Measurements from ENCODE around the gene EBLN2.

The EBLN2 gene

DNA sequence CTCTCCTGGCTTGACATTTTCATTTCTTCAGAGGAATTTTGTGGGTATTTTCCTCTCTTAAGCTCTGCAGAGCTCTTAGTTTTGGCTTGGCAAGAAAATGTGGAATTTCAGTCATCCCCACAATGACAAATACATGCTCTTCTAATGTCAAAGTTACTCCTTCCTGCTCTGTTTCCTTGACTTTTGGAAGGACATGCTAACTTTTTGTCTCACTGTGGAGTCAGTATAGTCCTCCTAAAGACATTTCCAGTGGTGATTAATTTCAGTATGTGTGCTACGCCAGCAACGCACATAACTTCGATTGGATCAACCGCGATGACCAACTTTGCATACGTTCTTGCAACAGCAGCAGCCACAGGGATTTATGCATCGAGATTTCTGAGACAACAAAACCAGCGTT lies 13.3 kb downstream of the EBLN2 start:
- no peak for TF ChIP-seq CTCF (IDR thresholded peaks at IDR 0.05)

DNA sequence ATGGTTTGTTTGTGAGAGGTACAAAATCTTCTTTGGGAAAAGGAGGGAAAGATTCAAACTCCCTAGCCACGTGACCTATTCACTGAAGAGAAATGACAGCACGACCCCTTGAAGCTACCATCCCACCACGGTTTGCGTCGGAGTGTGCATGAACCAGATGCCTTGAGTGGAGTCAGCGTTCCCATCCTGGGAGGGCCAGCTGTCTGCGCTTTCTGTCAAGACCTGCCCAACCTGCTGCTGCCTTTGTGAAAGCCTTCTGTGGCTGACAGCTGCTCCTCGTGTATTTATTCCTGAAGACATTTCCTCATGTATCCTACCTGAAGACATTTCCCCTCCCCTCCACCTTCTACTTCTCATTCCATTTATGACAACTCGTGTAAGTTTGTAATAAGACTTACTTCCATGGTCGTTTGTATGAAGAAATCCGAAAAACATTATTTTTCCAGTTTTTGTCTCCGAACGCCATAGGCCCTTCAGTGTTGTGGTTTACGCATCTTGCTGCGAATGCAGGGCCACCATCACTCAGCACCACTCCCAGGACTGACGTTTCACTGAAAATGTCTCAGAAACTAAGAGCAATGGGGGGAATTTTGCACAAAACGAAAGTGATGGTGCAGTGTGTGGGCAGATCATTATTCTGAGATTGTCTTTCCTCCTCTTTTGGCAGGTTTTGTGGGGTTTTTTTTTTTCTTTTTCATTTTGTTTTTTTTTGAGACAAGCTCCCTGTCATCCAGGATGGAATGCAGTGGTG lies 18.9 kb downstream of the EBLN2 start:
- no peak for TF ChIP-seq CTCF (IDR thresholded peaks at IDR 0.05)

DNA sequence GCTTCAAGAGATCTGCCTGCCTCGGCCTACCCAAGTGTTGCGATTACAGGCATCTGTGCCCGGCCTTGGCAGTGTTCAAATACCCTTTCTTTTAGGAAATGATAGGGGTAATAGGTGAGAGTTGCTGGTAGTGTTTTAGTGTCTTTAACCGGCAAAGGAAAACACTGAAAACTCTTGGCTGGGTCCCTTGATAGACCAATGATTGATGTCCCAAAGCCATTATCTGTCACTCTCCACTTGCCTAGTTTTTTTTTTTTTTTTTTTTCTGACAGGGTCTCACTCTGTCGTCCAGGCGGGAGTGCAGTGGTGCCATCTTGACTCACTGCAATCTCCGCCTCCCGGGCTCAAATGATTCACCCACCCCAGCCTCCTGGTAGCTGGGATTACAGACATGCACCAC lies 19.7 kb downstream of the EBLN2 start:
- TF ChIP-seq CTCF (IDR thresholded peaks at IDR 0.05), result no peak

DNA sequence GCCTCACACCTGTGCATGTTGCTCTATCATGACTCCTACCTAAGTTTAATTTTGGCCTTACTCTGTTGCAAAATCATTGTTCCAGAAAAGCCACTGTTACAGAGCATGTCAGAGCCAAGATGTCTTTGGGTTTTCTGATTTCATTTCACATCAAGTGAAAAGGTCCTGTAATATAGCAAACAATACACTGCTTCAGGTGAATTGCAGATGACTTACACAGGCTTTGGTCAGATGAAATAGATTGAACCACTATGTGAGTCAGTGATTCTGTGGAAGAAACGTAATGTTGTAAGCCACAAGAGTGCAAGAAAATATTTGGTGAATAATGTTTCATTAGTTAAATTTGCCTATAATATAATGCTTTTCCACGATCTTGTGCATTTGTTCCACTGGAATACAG lies 22.7 kb downstream of the EBLN2 start:
- TF ChIP-seq CTCF (IDR thresholded peaks at IDR 0.05), result no peak

- peak; percentile 87 for TF ChIP-seq CTCF (IDR thresholded peaks at IDR 0.05)
Measured at GRCh38 chr3:73086071-73086494, 24.6 kb downstream of the EBLN2 start.

DNA sequence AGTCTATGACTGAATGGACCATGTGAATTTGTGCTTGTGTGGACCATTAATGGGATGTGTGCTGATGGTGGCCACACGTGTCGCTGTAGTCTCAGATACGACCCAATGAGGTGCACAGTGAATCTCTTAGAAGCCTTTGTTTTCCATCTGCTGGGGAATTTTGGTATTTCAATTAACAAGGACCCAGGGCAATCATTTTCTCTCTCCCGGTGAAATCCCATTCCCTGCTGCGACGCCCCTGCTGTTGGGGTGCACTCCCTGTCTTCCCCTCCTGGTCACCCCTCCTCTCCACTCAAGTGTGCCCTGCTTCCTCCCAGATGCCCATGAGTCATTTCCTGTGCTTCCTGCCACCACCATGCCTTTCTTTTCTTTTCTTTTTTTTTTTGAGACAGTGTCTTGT lies 32.7 kb downstream of the EBLN2 start:
- peak; percentile 65 for TF ChIP-seq CTCF (IDR thresholded peaks at IDR 0.05)

DNA sequence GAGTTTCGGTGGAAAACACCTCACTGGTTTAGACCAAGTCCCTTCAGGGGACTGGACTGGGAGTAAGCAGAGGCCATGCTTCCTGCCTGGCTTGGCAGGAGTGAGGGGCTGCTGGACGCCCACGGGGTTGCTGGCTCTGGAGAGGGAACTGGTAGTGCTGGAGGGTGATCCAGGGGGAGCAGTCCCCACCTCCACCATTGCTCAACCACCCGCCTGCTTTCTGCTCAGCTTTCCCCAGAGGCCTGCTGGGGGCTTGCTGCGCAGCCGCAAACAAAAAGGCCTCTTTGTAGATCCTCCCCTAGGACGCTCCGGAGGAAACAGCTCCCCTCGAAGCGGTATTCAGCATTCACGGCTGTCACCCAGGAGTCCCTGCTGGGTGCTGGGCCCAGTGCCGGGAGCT lies 33.5 kb downstream of the EBLN2 start:
- TF ChIP-seq CTCF (IDR thresholded peaks at IDR 0.05), result no peak

DNA sequence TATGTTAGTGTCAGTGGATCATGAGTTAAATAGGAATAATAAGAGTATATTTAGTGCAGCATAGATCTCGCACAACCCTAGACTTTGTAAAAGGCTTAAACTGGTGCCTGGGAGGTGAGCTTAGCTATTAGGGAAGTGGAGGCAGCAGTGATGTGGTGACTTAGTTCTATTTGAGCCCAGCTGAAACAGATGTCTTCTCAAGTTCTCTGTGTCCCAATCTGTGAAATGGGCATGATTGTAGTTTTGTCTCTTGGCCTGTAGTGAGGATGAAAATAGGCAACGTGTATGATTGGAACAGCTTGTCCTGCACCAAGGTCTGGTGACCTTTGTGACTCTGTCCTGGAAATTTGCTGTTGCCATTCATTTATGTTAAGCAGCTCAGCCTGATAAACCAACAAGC lies 34.7 kb downstream of the EBLN2 start:
- no peak for TF ChIP-seq CTCF (IDR thresholded peaks at IDR 0.05)

Measured in LNCAP (cell line).